ENCODE measurements around the gene PLXNA2. TPM values are rescaled to one million over a fixed set of nuclear protein-coding genes. Genes with fewer than 3 reads are reported as not detected.

The PLXNA2 gene
- total RNA-seq, 2 donors from 2014 or later = 44.5 to 51.6 TPM

- Histone ChIP-seq H3K27ac (no peak overlapping the region), H3K36me3 (replicated peaks in 1 of 2; ENCODE audit: insufficient read depth in 1 of 2, low read depth in 2 of 2) (no peaks in the 10 kb centered on the region), H3K27me3 (no peaks in the 10 kb centered on the region), H3K4me1 (peaks cover 8% of the 10 kb centered on the region), H3K9me3 (no peaks in the 10 kb centered on the region), H3K4me3 (no peak overlapping the region)
- WGBS, 2 donors = 62 to 74% methylated on average over 5 of the region's 5 CpGs
- DNase-seq = no peak
- ATAC-seq = no peak
- TF ChIP-seq POLR2A (IDR thresholded peaks at IDR 0.05) (no peak), CTCF (IDR thresholded peaks at IDR 0.05) (no peak)
- intact Hi-C loops (cut with DNase I) = no loop called here
These were observed 6.8 kb upstream of the PLXNA2 start for GRCh38 chr1:208251015-208251414.

- Histone ChIP-seq H3K36me3 (replicated peaks in 1 of 2; ENCODE audit: insufficient read depth in 1 of 2, low read depth in 2 of 2) (no peaks in the 10 kb centered on the region), H3K27me3 (no peaks in the 10 kb centered on the region), H3K4me1 (peaks cover 8% of the 10 kb centered on the region), H3K27ac (no peak overlapping the region), H3K4me3 (no peak overlapping the region), H3K9me3 (no peaks in the 10 kb centered on the region)
- 69 to 70% methylated on average over 6 of the region's 6 CpGs for WGBS, 2 donors
- ATAC-seq = no peak
- no peak for TF ChIP-seq CTCF (IDR thresholded peaks at IDR 0.05)
- TF ChIP-seq POLR2A (IDR thresholded peaks at IDR 0.05) = no peak
- no peak for DNase-seq
- intact Hi-C loops (cut with DNase I) = no loop called here
These were observed 6.4 kb upstream of the PLXNA2 start for GRCh38 chr1:208250613-208251012.

GRCh38 chr1:208248991-208249696, 5.0 kb upstream of the PLXNA2 start:
- DNase-seq (no peak), ATAC-seq (no peak)
- 87 to 88% methylated on average over 5 of the region's 5 CpGs for WGBS, 2 donors
- H3K9me3 ChIP-seq = no peaks in the 10 kb centered on the region
- no peaks in the 10 kb centered on the region for H3K36me3 ChIP-seq (replicated peaks in 1 of 2; ENCODE audit: insufficient read depth in 1 of 2, low read depth in 2 of 2)
- peaks cover 19% of the 10 kb centered on the region for H3K4me1 ChIP-seq
- TF ChIP-seq CTCF (IDR thresholded peaks at IDR 0.05) = no peak
- TF ChIP-seq POLR2A (IDR thresholded peaks at IDR 0.05) = no peak
- no peak overlapping the region for H3K27ac ChIP-seq
- no peak overlapping the region for H3K4me3 ChIP-seq
- no peaks in the 10 kb centered on the region for H3K27me3 ChIP-seq
- intact Hi-C loops (cut with DNase I) = loop anchor here (10.0 kb wide), 1 partner anchor 114 kb away; no protein-coding TSS in a partner anchor

GRCh38 chr1:208248307-208248801, 4.2 kb upstream of the PLXNA2 start:
- H3K9me3 ChIP-seq = no peaks in the 10 kb centered on the region
- intact Hi-C loops (cut with DNase I) = loop anchor here (10.0 kb wide), 1 partner anchor 114 kb away; no protein-coding TSS in a partner anchor
- ATAC-seq (no peak), DNase-seq (no peak)
- no peaks in the 10 kb centered on the region for H3K36me3 ChIP-seq (replicated peaks in 1 of 2; ENCODE audit: insufficient read depth in 1 of 2, low read depth in 2 of 2)
- H3K27me3 ChIP-seq = no peaks in the 10 kb centered on the region
- no peak overlapping the region for H3K4me3 ChIP-seq
- no peak overlapping the region for H3K27ac ChIP-seq
- 71 to 75% methylated on average over 6 to 7 of the region's 7 CpGs for WGBS, 2 donors
- peaks cover 19% of the 10 kb centered on the region for H3K4me1 ChIP-seq
- no peak for TF ChIP-seq POLR2A (IDR thresholded peaks at IDR 0.05)
- TF ChIP-seq CTCF (IDR thresholded peaks at IDR 0.05) = no peak

GRCh38 chr1:208247696-208248095, 3.5 kb upstream of the PLXNA2 start:
- Histone ChIP-seq H3K36me3 (replicated peaks in 1 of 2; ENCODE audit: insufficient read depth in 1 of 2, low read depth in 2 of 2) (no peaks in the 10 kb centered on the region), H3K27me3 (no peaks in the 10 kb centered on the region), H3K4me1 (peaks cover 22% of the 10 kb centered on the region), H3K9me3 (no peaks in the 10 kb centered on the region), H3K4me3 (no peak overlapping the region), H3K27ac (no peak overlapping the region)
- intact Hi-C loops (cut with DNase I) = loop anchor here (10.0 kb wide), 1 partner anchor 113 kb away; no protein-coding TSS in a partner anchor
- no peak for TF ChIP-seq POLR2A (IDR thresholded peaks at IDR 0.05)
- TF ChIP-seq CTCF (IDR thresholded peaks at IDR 0.05) = no peak
- 69 to 80% methylated on average over 1 to 5 of the region's 5 CpGs for WGBS, 2 donors
- DNase-seq = no peak
- no peak for ATAC-seq

Data from body of pancreas (tissue), 4 donors.